HepG2 (cell line): ENCODE data around the gene ZNF653. TPM values are rescaled to one million over a fixed set of nuclear protein-coding genes. Genes with fewer than 3 reads are reported as not detected.

Experiments
- ATRX ChIP-seq: sonication (generic); formaldehyde crosslinking; IDR thresholded peaks from 2 replicates; pipeline ENCODE4 v1.4.0; 2020; ENCODE audit warnings: missing genetic modification reagents, borderline replicate concordance
- EEA1 ChIP-seq: sonication (generic); formaldehyde crosslinking; IDR thresholded peaks from 2 replicates; pipeline ENCODE4 v1.5.1; 2020; ENCODE audit warnings: mild to moderate bottlenecking, missing genetic modification reagents, borderline replicate concordance
- ELF4 ChIP-seq: sonication (generic); formaldehyde crosslinking; IDR thresholded peaks from 2 replicates; pipeline ENCODE4 v1.5.0; 2020; ENCODE audit warnings: missing genetic modification reagents, mild to moderate bottlenecking, moderate library complexity, borderline replicate concordance
- PRMT3 ChIP-seq: sonication (generic); formaldehyde crosslinking; IDR thresholded peaks from 2 replicates; pipeline ENCODE4 v1.8.1; 2022; ENCODE audit warnings: low read depth, mild to moderate bottlenecking, moderate library complexity, missing genetic modification reagents, borderline replicate concordance
- PRPF4 ChIP-seq: fragments of 200-400 bp; formaldehyde crosslinking; IDR thresholded peaks from 2 replicates; pipeline ENCODE4 v1.6.1; 2016; ENCODE audit warnings: low read length, low read depth; ENCODE audit not compliant: poor library complexity, severe bottlenecking
- SMC3 ChIP-seq: IDR thresholded peaks from 2 replicates; pipeline ENCODE4 v1.6.1; 2011; ENCODE audit warnings: low read length, improper control_type of control experiment
- SP2 ChIP-seq: sonication (generic); formaldehyde crosslinking; IDR thresholded peaks from 2 replicates; pipeline ENCODE4 v1.5.1; 2020; ENCODE audit warnings: mild to moderate bottlenecking, missing genetic modification reagents
- TBX3 ChIP-seq: fragments of 450-650 bp; IDR thresholded peaks from 2 replicates; pipeline ENCODE4 v1.6.1; 2017; ENCODE audit warnings: antibody characterized with exemption, mild to moderate bottlenecking, inconsistent platforms, borderline replicate concordance
- ZBTB10 ChIP-seq: sonication (generic); formaldehyde crosslinking; IDR thresholded peaks from 2 replicates; pipeline ENCODE4 v1.4.0; 2020; ENCODE audit warnings: missing genetic modification reagents, borderline replicate concordance
- ZBTB42 ChIP-seq: sonication (generic); formaldehyde crosslinking; IDR thresholded peaks from 2 replicates; pipeline ENCODE4 v1.5.0; 2020; ENCODE audit warnings: mild to moderate bottlenecking, missing genetic modification reagents
- ZFP90 ChIP-seq: sonication (generic); formaldehyde crosslinking; IDR thresholded peaks from 2 replicates; pipeline ENCODE4 v1.8.0; 2022; ENCODE audit warnings: missing genetic modification reagents, mild to moderate bottlenecking, inconsistent platforms, borderline replicate concordance
- ZIK1 ChIP-seq: sonication (generic); formaldehyde crosslinking; IDR thresholded peaks from 2 replicates; pipeline ENCODE4 v1.5.0; 2020; ENCODE audit warnings: mild to moderate bottlenecking, low read depth, missing genetic modification reagents, borderline replicate concordance
- ZNF24 ChIP-seq: fragments of 450-650 bp; IDR thresholded peaks from 2 replicates; pipeline ENCODE4 v1.6.1; 2017; ENCODE audit warnings: antibody characterized with exemption, mild to moderate bottlenecking
- ZNF282 ChIP-seq: fragments of 450-650 bp; IDR thresholded peaks from 2 replicates; pipeline ENCODE4 v1.6.1; 2018; ENCODE audit not compliant: partially characterized antibody
- ZNF33B ChIP-seq: sonication (generic); formaldehyde crosslinking; IDR thresholded peaks from 2 replicates; pipeline ENCODE4 v1.5.1; 2020; ENCODE audit warnings: mild to moderate bottlenecking, missing genetic modification reagents
- ZNF460 ChIP-seq: sonication (generic); formaldehyde crosslinking; IDR thresholded peaks from 2 replicates; pipeline ENCODE4 v1.5.1; 2020; ENCODE audit warnings: missing genetic modification reagents, mild to moderate bottlenecking, borderline replicate concordance
- ZNF549 ChIP-seq: sonication (generic); formaldehyde crosslinking; IDR thresholded peaks from 2 replicates; pipeline ENCODE4 v1.5.0; 2020; ENCODE audit warnings: missing genetic modification reagents
- ZNF556 ChIP-seq: sonication (generic); formaldehyde crosslinking; IDR thresholded peaks from 2 replicates; pipeline ENCODE4 v1.4.0; 2020; ENCODE audit warnings: mild to moderate bottlenecking, missing genetic modification reagents, borderline replicate concordance
- ZNF691 ChIP-seq: sonication (generic); formaldehyde crosslinking; IDR thresholded peaks from 2 replicates; pipeline ENCODE4 v1.4.0; 2020; ENCODE audit warnings: missing genetic modification reagents, low read depth, mild to moderate bottlenecking, borderline replicate concordance
- ZNF766 ChIP-seq: sonication (generic); formaldehyde crosslinking; IDR thresholded peaks from 2 replicates; pipeline ENCODE4 v1.5.0; 2020; ENCODE audit warnings: missing genetic modification reagents, borderline replicate concordance
- ZNF883 ChIP-seq: sonication (generic); formaldehyde crosslinking; IDR thresholded peaks from 2 replicates; pipeline ENCODE4 v1.5.1; 2020; ENCODE audit warnings: mild to moderate bottlenecking, missing genetic modification reagents; ENCODE audit errors: not compliant biosample characterization
- ZXDC ChIP-seq: sonication (generic); formaldehyde crosslinking; IDR thresholded peaks from 2 replicates; pipeline ENCODE4 v1.5.0; 2020; ENCODE audit warnings: mild to moderate bottlenecking, missing genetic modification reagents
- polyA plus RNA-seq, 8 experiments: library from polyadenylated mRNA; depleted of rRNA in 3 of 8; stranded (reverse) in 7 of 8; unstranded in 1 of 8; fragments of >200 nt; fragmentation: Illumina TruSeq in 4 of 8; extraction: Trizol in 4 of 8; gene quantifications; 2 replicates each; pipeline versions ENCODE4 v1.2.1 to v1.2.3, GENCODE V29; 2011 to 2016; ENCODE audit warnings: low read depth in 4 of 8, missing spikeins in 1 of 8, mixed read lengths in 1 of 8; ENCODE audit not compliant: insufficient read depth in 1 of 8
- total RNA-seq, 5 experiments: library from RNA; depleted of rRNA; stranded (reverse); fragments of >200 nt; fragmentation: Illumina TruSeq; extraction: Trizol; gene quantifications; 2 replicates each; pipeline ENCODE4 v1.2.3, GENCODE V29; 2016; ENCODE audit warnings: low read depth in 1 of 5

The ZNF653 gene
- total and polyA plus RNA-seq, 2 of the 13 experiments (the other 11 are each of a cell fraction or from before 2014, with no cell fraction given): 4.7 to 7.1 TPM

- TF ChIP-seq ZXDC: no peak
- 0 out of 2 replicates have a peak, but pooled peaks have one; percentile 18 for TF ChIP-seq ZNF691 (CRISPR knock-in tag)
- peak; percentile 48 for TF ChIP-seq ZNF883 (CRISPR knock-in tag)
- peak; percentile 93 for TF ChIP-seq ZBTB10 (CRISPR knock-in tag)
- TF ChIP-seq PRPF4: no peak
- no peak for TF ChIP-seq ZNF549 (CRISPR knock-in tag)
- peak; percentile 81; the same call in 1 of the 2 replicates for TF ChIP-seq ELF4 (CRISPR knock-in tag)
- no peak for TF ChIP-seq ZBTB42 (CRISPR knock-in tag)
- no peak for TF ChIP-seq ZNF24
- no peak; the same call in 1 of the 2 replicates for TF ChIP-seq ZNF556 (CRISPR knock-in tag)
- TF ChIP-seq ZNF282: no peak
- 0 out of 2 replicates have a peak, but pooled peaks have one; percentile 33 for TF ChIP-seq ZNF33B (CRISPR knock-in tag)
- no peak for TF ChIP-seq ZNF766
- TF ChIP-seq PRMT3 (CRISPR knock-in tag): no peak
- no peak for TF ChIP-seq ZNF460 (CRISPR knock-in tag)
- TF ChIP-seq ZIK1: no peak
- TF ChIP-seq TBX3: peak; percentile 79
- no peak for TF ChIP-seq EEA1
- no peak for TF ChIP-seq ATRX
- TF ChIP-seq SP2 (CRISPR knock-in tag): peak; percentile 83
- TF ChIP-seq ZFP90 (CRISPR knock-in tag): peak; percentile 49; the same call in 1 of the 2 replicates
- TF ChIP-seq SMC3: peak; percentile 40
Observed at GRCh38 chr19:11435057-11435832, 70.4 kb downstream of the ZNF653 start, which contains the start of the genes ODAD3 and PRKCSH (continued).
